ENCODE results near the gene SHB. TPM values are rescaled to one million over a fixed set of nuclear protein-coding genes. Genes with fewer than 3 reads are reported as not detected.
A peak's percentile ranks its signal among the peaks of the same experiment; 100 is the strongest.

SHB gene
- polyA plus RNA-seq, 1 donor (not counting 4 experiments of a cell fraction or from before 2014, with no cell fraction given), result 10.9 TPM

- Histone ChIP-seq H3K4me2 (ENCODE audit: control insufficient read depth, extremely low read depth, insufficient read depth, low read depth, low read length) (peak overlapping the region; percentile 74), H4K20me1 (ENCODE audit: control insufficient read depth, extremely low read depth, insufficient read depth, low read length) (peaks cover 2% of the 10 kb centered on the region), H2AFZ (ENCODE audit: control insufficient read depth, low read length) (no peak overlapping the region), H3K79me2 (ENCODE audit: control insufficient read depth, insufficient read depth, low read length) (peaks cover 67% of the 10 kb centered on the region), H3K4me3 (ENCODE audit: control insufficient read depth in 2 of 3, extremely low read depth in 1 of 3, insufficient read depth in 2 of 3, low read depth in 1 of 3, low read length in 3 of 3) (no peak overlapping the region), H3K4me1 (ENCODE audit: control insufficient read depth, extremely low read depth, insufficient read depth, low read length) (peaks cover 42% of the 10 kb centered on the region), H3K9me1 (ENCODE audit: control insufficient read depth, extremely low read depth, insufficient read depth, low read length) (peaks cover 3% of the 10 kb centered on the region), H3K9ac (ENCODE audit: control insufficient read depth, extremely low read depth, insufficient read depth, low read length) (peak overlapping the region; percentile 60), H3K36me3 (ENCODE audit: control insufficient read depth in 2 of 2, extremely low read depth in 1 of 2, insufficient read depth in 2 of 2, low read length in 2 of 2) (peaks cover 0 to 16% of the 10 kb centered on the region in 2 experiments), H3K27ac (ENCODE audit: control insufficient read depth, insufficient read depth, low read length) (peak overlapping the region; percentile 87), H3K9me3 (ENCODE audit: control insufficient read depth, low read depth, low read length) (no peaks in the 10 kb centered on the region), H3K27me3 (ENCODE audit: control insufficient read depth, extremely low read depth, insufficient read depth, low read length) (no peaks in the 10 kb centered on the region)
- DNase-seq (ENCODE audit: low read depth, low spot score) (no peak), FAIRE-seq (no peak)
- TF ChIP-seq CTCF (optimal IDR thresholded peaks at IDR 0.05 in 1 of 3, IDR thresholded peaks at IDR 0.05 in 1 of 3, conservative IDR thresholded peaks at IDR 0.05 in 1 of 3; ENCODE audit: extremely low read depth in 1 of 3, insufficient read depth in 2 of 3, low read length in 3 of 3) (no peak), EZH2 (IDR thresholded peaks at IDR 0.05; ENCODE audit: low read length) (no peak)
- dilution Hi-C loops (cut with MboI; ENCODE audit: extremely low pct_ligation_motif_present, low sequenced_read_pairs), result no loop called here
These were observed 73.7 kb downstream of the SHB start for GRCh38 chr9:37995348-37995737.

- peak; percentile 48 for DNase-seq (ENCODE audit: low read depth, low spot score)
These were observed 74.2 kb downstream of the SHB start for GRCh38 chr9:37994639-37995347.

More at GRCh38 chr9:37994639-37995347, 74.2 kb downstream of the SHB start:
- no peak for FAIRE-seq
- peaks cover 37% of the 10 kb centered on the region for H3K4me1 ChIP-seq (ENCODE audit: control insufficient read depth, extremely low read depth, insufficient read depth, low read length)
- peak overlapping the region; percentile 87 for H3K27ac ChIP-seq (ENCODE audit: control insufficient read depth, insufficient read depth, low read length)
- H2AFZ ChIP-seq (ENCODE audit: control insufficient read depth, low read length), result no peak overlapping the region
- H3K27me3 ChIP-seq (ENCODE audit: control insufficient read depth, extremely low read depth, insufficient read depth, low read length), result no peaks in the 10 kb centered on the region
- dilution Hi-C loops (cut with MboI; ENCODE audit: extremely low pct_ligation_motif_present, low sequenced_read_pairs), result no loop called here
- TF ChIP-seq EZH2 (IDR thresholded peaks at IDR 0.05; ENCODE audit: low read length) (no peak), CTCF (optimal IDR thresholded peaks at IDR 0.05 in 1 of 3, IDR thresholded peaks at IDR 0.05 in 1 of 3, conservative IDR thresholded peaks at IDR 0.05 in 1 of 3; ENCODE audit: extremely low read depth in 1 of 3, insufficient read depth in 2 of 3, low read length in 3 of 3) (no peak)
- peak overlapping the region in 2 of 3 experiments; percentile 29 to 52 for H3K4me3 ChIP-seq (ENCODE audit: control insufficient read depth in 2 of 3, extremely low read depth in 1 of 3, insufficient read depth in 2 of 3, low read depth in 1 of 3, low read length in 3 of 3)
- peak overlapping the region; percentile 74 for H3K4me2 ChIP-seq (ENCODE audit: control insufficient read depth, extremely low read depth, insufficient read depth, low read depth, low read length)
- peaks cover 4 to 13% of the 10 kb centered on the region in 2 experiments for H3K36me3 ChIP-seq (ENCODE audit: control insufficient read depth in 2 of 2, extremely low read depth in 1 of 2, insufficient read depth in 2 of 2, low read length in 2 of 2)
- peaks cover 2% of the 10 kb centered on the region for H4K20me1 ChIP-seq (ENCODE audit: control insufficient read depth, extremely low read depth, insufficient read depth, low read length)
- H3K9ac ChIP-seq (ENCODE audit: control insufficient read depth, extremely low read depth, insufficient read depth, low read length), result peak overlapping the region; percentile 60
- H3K79me2 ChIP-seq (ENCODE audit: control insufficient read depth, insufficient read depth, low read length), result peaks cover 65% of the 10 kb centered on the region
- no peaks in the 10 kb centered on the region for H3K9me1 ChIP-seq (ENCODE audit: control insufficient read depth, extremely low read depth, insufficient read depth, low read length)
- no peaks in the 10 kb centered on the region for H3K9me3 ChIP-seq (ENCODE audit: control insufficient read depth, low read depth, low read length)
